HEK293T (cell line): ENCODE data around the gene ANXA6.

Experiments
- ELF4 ChIP-seq: fragments of 450-650 bp; IDR thresholded peaks from 2 replicates; pipeline ENCODE4 v1.6.1; 2017; ENCODE audit warnings: antibody characterized with exemption
- SUZ12 ChIP-seq: fragments of 450-650 bp; IDR thresholded peaks from 2 replicates; pipeline ENCODE4 v1.6.1; 2016; ENCODE audit warnings: mild to moderate bottlenecking
- TARDBP ChIP-seq: fragments of 450-650 bp; IDR thresholded peaks from 2 replicates; pipeline ENCODE4 v1.6.1; 2016
- ZNF384 ChIP-seq: fragments of 450-650 bp; IDR thresholded peaks from 2 replicates; pipeline ENCODE4 v1.6.1; 2016

GRCh38 chr5:151147033-151147432, 10.5 kb downstream of the ANXA6 start:
- TF ChIP-seq TARDBP, result no peak
- no peak for TF ChIP-seq ELF4
- TF ChIP-seq ZNF384, result no peak
- no peak for TF ChIP-seq SUZ12
